Esophagus muscularis mucosa (tissue), 3 donors: ENCODE data around the gene DENND10.
A peak's percentile ranks its signal among the peaks of the same experiment; 100 is the strongest.

Experiments used
- CTCF ChIP-seq, 3 experiments: fragments of 200-600 bp in 2 of 3; fragments of 450-650 bp in 1 of 3; sonication (generic) in 2 of 3; IDR thresholded peaks; one replicate each; pipeline ENCODE4 v1.5.1; 2017 to 2019; ENCODE audit warnings: antibody characterized with exemption in 3 of 3, mild to moderate bottlenecking in 2 of 3, moderate library complexity in 1 of 3
- POLR2A ChIP-seq: fragments of 450-650 bp; IDR thresholded peaks from one replicate; pipeline ENCODE4 v1.6.1; 2017; ENCODE audit warnings: antibody characterized with exemption, moderate library complexity, mild to moderate bottlenecking, low read depth
- POLR2AphosphoS5 ChIP-seq, 2 donors: sonication (generic); formaldehyde crosslinking; IDR thresholded peaks; one replicate each; pipeline ENCODE4 v1.6.1; 2017; ENCODE audit warnings: antibody characterized with exemption in 2 of 2

- TF ChIP-seq CTCF (IDR thresholded peaks at IDR 0.05) (peak in 2 of 3 experiments; percentile 9 to 12), POLR2A (peak; percentile 70), POLR2AphosphoS5 (IDR thresholded peaks at IDR 0.05) (peak; percentile 61 to 90)
Observed at GRCh38 chr10:119165171-119166117, 61.5 kb downstream of the DENND10 start, which contains the start of gene SFXN4.
